ENCODE measurements around the gene MOCOS. TPM values are rescaled to one million over a fixed set of nuclear protein-coding genes. Genes with fewer than 3 reads are reported as not detected.

The MOCOS gene, protein sequence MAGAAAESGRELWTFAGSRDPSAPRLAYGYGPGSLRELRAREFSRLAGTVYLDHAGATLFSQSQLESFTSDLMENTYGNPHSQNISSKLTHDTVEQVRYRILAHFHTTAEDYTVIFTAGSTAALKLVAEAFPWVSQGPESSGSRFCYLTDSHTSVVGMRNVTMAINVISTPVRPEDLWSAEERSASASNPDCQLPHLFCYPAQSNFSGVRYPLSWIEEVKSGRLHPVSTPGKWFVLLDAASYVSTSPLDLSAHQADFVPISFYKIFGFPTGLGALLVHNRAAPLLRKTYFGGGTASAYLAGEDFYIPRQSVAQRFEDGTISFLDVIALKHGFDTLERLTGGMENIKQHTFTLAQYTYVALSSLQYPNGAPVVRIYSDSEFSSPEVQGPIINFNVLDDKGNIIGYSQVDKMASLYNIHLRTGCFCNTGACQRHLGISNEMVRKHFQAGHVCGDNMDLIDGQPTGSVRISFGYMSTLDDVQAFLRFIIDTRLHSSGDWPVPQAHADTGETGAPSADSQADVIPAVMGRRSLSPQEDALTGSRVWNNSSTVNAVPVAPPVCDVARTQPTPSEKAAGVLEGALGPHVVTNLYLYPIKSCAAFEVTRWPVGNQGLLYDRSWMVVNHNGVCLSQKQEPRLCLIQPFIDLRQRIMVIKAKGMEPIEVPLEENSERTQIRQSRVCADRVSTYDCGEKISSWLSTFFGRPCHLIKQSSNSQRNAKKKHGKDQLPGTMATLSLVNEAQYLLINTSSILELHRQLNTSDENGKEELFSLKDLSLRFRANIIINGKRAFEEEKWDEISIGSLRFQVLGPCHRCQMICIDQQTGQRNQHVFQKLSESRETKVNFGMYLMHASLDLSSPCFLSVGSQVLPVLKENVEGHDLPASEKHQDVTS
- total RNA-seq (10 to 100 TPM in 4 of 7 donors, 1 to 10 TPM in 3; 5.4 to 35.5 (median 12.6) TPM), polyA plus RNA-seq (1 to 10 TPM; 6.8 to 7.7 TPM)
- long read RNA-seq, donor 1, full-length matches to known transcripts: 43 of 100 reads
- long read RNA-seq, donor 1, partial matches to known transcripts: 24 of 100 reads
- long read RNA-seq, donor 1, other reads (novel, unspliced or antisense): 33 of 100 reads
- long read RNA-seq, donor 2: 0 reads
- long read RNA-seq, donor 3, full-length matches to known transcripts: 11 of 26 reads
- long read RNA-seq, donor 3, partial matches to known transcripts: 3 of 26 reads
- long read RNA-seq, donor 3, other reads (novel, unspliced or antisense): 12 of 26 reads

GRCh38 chr18:36187193-36187825 is at the start of gene MOCOS:
Gene MOCOS (plus strand): TSS chr18:36187497. CDS start chr18:36187540, 43 bp downstream.
- H3K4me3 ChIP-seq: peak within 1 kb of the TSS; percentile 68
- intact Hi-C loops (cut with DNase I): loop anchor here in 2 of 4 donors (5.0 kb wide), 3 partner anchors 35 to 60 kb away; partner anchors contain the start of genes ELP2 (in 1 of the 2) and SLC39A6 (in 1 of the 2)
- TF ChIP-seq, protein P1, sequence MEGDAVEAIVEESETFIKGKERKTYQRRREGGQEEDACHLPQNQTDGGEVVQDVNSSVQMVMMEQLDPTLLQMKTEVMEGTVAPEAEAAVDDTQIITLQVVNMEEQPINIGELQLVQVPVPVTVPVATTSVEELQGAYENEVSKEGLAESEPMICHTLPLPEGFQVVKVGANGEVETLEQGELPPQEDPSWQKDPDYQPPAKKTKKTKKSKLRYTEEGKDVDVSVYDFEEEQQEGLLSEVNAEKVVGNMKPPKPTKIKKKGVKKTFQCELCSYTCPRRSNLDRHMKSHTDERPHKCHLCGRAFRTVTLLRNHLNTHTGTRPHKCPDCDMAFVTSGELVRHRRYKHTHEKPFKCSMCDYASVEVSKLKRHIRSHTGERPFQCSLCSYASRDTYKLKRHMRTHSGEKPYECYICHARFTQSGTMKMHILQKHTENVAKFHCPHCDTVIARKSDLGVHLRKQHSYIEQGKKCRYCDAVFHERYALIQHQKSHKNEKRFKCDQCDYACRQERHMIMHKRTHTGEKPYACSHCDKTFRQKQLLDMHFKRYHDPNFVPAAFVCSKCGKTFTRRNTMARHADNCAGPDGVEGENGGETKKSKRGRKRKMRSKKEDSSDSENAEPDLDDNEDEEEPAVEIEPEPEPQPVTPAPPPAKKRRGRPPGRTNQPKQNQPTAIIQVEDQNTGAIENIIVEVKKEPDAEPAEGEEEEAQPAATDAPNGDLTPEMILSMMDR (IDR thresholded peaks at IDR 0.05): no peak
- TF ChIP-seq EP300 (IDR thresholded peaks at IDR 0.05) (no peak), POLR2A (IDR thresholded peaks at IDR 0.05) (peak; percentile 46)

DNA sequence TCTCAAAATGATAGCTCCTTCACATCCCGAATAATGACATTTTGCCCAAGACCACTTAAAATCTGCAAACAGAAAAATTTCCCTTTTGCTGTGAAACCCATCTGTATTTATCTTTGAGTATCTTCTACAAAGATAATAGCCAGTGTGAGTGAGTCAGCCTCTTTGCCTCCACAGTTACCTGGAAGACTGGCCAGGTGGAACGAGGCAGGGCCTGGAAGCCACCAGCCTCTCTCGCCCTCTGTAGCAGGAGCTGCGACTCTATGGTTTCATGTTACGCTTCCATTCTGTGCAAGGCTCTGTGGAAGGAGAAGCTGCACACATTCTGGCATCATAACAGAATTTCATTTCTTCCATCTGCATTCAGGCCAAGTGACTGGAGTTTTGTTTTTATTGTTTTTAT is 48.1 kb upstream of the MOCOS start:
- H3K9me3 ChIP-seq: no peaks in the 10 kb centered on the region
- H3K4me3 ChIP-seq: no peak overlapping the region
- H3K27ac ChIP-seq: no peak overlapping the region
- H3K4me1 ChIP-seq (ENCODE audit: insufficient read depth): no peaks in the 10 kb centered on the region
- intact Hi-C loops (cut with DNase I): loop anchor here in 1 of 4 donors (5.0 kb wide), 1 partner anchor 48 kb away; the partner anchor contains the start of gene MOCOS
- no peaks in the 10 kb centered on the region for H3K27me3 ChIP-seq
- TF ChIP-seq, protein P1 (IDR thresholded peaks at IDR 0.05): no peak
- TF ChIP-seq POLR2A (IDR thresholded peaks at IDR 0.05) (no peak), EP300 (IDR thresholded peaks at IDR 0.05) (no peak)
- DNase-seq: no peak
- H3K36me3 ChIP-seq: peaks cover 2% of the 10 kb centered on the region
- 86% methylated on average over 5 of the region's 5 CpGs for WGBS, 3 donors

More at GRCh38 chr18:36187193-36187825, at the start of gene MOCOS:
- peak within 1 kb of the TSS; percentile 17 to 82 for H3K27ac ChIP-seq
- no peaks in the 10 kb centered on the region for H3K27me3 ChIP-seq
- peaks cover 14% of the 10 kb centered on the region for H3K4me1 ChIP-seq (ENCODE audit: insufficient read depth)
- H3K9me3 ChIP-seq: no peaks in the 10 kb centered on the region
- 0 to 1% (median 0%) methylated on average over 61 to 66 of the region's 66 CpGs for WGBS, 3 donors
- peak; percentile 81 to 91 (median 89) for DNase-seq
- H3K36me3 ChIP-seq: no peaks in the 10 kb centered on the region

DNA sequence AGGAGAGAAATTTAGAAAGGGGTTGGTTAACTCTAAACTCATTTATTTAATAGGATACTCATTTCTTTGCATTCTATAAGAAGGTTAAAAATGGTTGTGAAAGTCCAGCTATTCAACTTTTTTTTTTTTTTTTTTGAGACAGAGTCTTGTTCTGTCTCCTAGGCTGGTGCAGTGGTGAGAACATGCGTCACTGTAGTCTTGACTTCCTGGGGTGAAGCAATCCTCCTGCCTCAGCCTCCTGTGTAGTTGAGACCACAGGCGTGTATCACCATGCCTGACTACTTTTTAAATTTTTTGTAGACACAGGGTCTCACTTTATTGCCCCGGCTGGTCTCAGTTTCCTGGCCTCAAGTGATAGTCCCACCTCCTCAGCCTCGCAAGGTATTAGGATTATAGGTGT is 45.7 kb upstream of the MOCOS start:
- intact Hi-C loops (cut with DNase I): no loop called here
- Histone ChIP-seq H3K27ac (no peak overlapping the region), H3K27me3 (no peaks in the 10 kb centered on the region), H3K4me1 (ENCODE audit: insufficient read depth) (no peaks in the 10 kb centered on the region), H3K36me3 (peaks cover 2% of the 10 kb centered on the region), H3K4me3 (no peak overlapping the region), H3K9me3 (no peaks in the 10 kb centered on the region)
- 95 to 98% (median 97%) methylated on average over 4 of the region's 4 CpGs for WGBS, 3 donors
- DNase-seq: no peak
- TF ChIP-seq POLR2A (IDR thresholded peaks at IDR 0.05) (no peak), EP300 (IDR thresholded peaks at IDR 0.05) (no peak)
- TF ChIP-seq, protein P1 (IDR thresholded peaks at IDR 0.05): no peak

Measured in ovary (tissue), 10 donors.